ENCODE measurements around the gene ZNF783. TPM values are rescaled to one million over a fixed set of nuclear protein-coding genes. Genes with fewer than 3 reads are reported as not detected.

Gene ZNF783
- total RNA-seq, 1 experiment from 2014 or later: 9.9 TPM

GRCh38 chr7:149261829-149262617, at the start of gene ZNF783 (continued):
- TF ChIP-seq, protein P1, sequence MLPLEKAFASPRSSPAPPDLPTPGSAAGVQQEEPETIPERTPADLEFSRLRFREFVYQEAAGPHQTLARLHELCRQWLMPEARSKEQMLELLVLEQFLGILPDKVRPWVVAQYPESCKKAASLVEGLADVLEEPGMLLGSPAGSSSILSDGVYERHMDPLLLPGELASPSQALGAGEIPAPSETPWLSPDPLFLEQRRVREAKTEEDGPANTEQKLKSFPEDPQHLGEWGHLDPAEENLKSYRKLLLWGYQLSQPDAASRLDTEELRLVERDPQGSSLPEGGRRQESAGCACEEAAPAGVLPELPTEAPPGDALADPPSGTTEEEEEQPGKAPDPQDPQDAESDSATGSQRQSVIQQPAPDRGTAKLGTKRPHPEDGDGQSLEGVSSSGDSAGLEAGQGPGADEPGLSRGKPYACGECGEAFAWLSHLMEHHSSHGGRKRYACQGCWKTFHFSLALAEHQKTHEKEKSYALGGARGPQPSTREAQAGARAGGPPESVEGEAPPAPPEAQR (CRISPR knock-in tag; IDR thresholded peaks at IDR 0.05): no peak
- peak; percentile 33; the same call in 1 of the 2 replicates for TF ChIP-seq ZNF423 (CRISPR knock-in tag; IDR thresholded peaks at IDR 0.05)
- peak; percentile 83 for TF ChIP-seq SMAD3 (CRISPR knock-in tag; IDR thresholded peaks at IDR 0.05; ENCODE audit: borderline replicate concordance)
- peak; percentile 28; the same call in 1 of the 2 replicates for TF ChIP-seq ZBTB21 (CRISPR knock-in tag; IDR thresholded peaks at IDR 0.05; ENCODE audit: borderline replicate concordance)
- no peak for TF ChIP-seq HMGA2 (CRISPR knock-in tag; IDR thresholded peaks at IDR 0.05)
- peak; percentile 83; the same call in 1 of the 2 replicates for TF ChIP-seq IRF2 (CRISPR knock-in tag; IDR thresholded peaks at IDR 0.05; ENCODE audit: borderline replicate concordance, low read depth)
- TF ChIP-seq ZNF281 (CRISPR knock-in tag; IDR thresholded peaks at IDR 0.05): no peak
- no peak for TF ChIP-seq JAZF1 (CRISPR knock-in tag; IDR thresholded peaks at IDR 0.05)
- TF ChIP-seq, protein P2, sequence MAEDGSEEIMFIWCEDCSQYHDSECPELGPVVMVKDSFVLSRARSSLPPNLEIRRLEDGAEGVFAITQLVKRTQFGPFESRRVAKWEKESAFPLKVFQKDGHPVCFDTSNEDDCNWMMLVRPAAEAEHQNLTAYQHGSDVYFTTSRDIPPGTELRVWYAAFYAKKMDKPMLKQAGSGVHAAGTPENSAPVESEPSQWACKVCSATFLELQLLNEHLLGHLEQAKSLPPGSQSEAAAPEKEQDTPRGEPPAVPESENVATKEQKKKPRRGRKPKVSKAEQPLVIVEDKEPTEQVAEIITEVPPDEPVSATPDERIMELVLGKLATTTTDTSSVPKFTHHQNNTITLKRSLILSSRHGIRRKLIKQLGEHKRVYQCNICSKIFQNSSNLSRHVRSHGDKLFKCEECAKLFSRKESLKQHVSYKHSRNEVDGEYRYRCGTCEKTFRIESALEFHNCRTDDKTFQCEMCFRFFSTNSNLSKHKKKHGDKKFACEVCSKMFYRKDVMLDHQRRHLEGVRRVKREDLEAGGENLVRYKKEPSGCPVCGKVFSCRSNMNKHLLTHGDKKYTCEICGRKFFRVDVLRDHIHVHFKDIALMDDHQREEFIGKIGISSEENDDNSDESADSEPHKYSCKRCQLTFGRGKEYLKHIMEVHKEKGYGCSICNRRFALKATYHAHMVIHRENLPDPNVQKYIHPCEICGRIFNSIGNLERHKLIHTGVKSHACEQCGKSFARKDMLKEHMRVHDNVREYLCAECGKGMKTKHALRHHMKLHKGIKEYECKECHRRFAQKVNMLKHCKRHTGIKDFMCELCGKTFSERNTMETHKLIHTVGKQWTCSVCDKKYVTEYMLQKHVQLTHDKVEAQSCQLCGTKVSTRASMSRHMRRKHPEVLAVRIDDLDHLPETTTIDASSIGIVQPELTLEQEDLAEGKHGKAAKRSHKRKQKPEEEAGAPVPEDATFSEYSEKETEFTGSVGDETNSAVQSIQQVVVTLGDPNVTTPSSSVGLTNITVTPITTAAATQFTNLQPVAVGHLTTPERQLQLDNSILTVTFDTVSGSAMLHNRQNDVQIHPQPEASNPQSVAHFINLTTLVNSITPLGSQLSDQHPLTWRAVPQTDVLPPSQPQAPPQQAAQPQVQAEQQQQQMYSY (CRISPR knock-in tag; IDR thresholded peaks at IDR 0.05): peak; percentile 36
- TF ChIP-seq SP1 (CRISPR knock-in tag; conservative IDR thresholded peaks at IDR 0.05): no peak; the same call in 1 of the 2 replicates
- no peak for TF ChIP-seq ZNF317 (CRISPR knock-in tag; IDR thresholded peaks at IDR 0.05; ENCODE audit: borderline replicate concordance, low read depth)
- TF ChIP-seq PRRX2 (CRISPR knock-in tag; IDR thresholded peaks at IDR 0.05): no peak
- no peak; the same call in 1 of the 2 replicates for TF ChIP-seq CBFB (CRISPR knock-in tag; IDR thresholded peaks at IDR 0.05; ENCODE audit: low read depth)
- TF ChIP-seq ZNF138 (CRISPR knock-in tag; conservative IDR thresholded peaks at IDR 0.05): no peak
- TF ChIP-seq, protein P3, sequence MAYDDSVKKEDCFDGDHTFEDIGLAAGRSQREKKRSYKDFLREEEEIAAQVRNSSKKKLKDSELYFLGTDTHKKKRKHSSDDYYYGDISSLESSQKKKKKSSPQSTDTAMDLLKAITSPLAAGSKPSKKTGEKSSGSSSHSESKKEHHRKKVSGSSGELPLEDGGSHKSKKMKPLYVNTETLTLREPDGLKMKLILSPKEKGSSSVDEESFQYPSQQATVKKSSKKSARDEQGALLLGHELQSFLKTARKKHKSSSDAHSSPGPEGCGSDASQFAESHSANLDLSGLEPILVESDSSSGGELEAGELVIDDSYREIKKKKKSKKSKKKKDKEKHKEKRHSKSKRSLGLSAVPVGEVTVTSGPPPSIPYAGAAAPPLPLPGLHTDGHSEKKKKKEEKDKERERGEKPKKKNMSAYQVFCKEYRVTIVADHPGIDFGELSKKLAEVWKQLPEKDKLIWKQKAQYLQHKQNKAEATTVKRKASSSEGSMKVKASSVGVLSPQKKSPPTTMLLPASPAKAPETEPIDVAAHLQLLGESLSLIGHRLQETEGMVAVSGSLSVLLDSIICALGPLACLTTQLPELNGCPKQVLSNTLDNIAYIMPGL (CRISPR knock-in tag; IDR thresholded peaks at IDR 0.05): peak; percentile 97
- no peak; the same call in 1 of the 2 replicates for TF ChIP-seq ZNF121 (CRISPR knock-in tag; IDR thresholded peaks at IDR 0.05)
- TF ChIP-seq, protein P4, sequence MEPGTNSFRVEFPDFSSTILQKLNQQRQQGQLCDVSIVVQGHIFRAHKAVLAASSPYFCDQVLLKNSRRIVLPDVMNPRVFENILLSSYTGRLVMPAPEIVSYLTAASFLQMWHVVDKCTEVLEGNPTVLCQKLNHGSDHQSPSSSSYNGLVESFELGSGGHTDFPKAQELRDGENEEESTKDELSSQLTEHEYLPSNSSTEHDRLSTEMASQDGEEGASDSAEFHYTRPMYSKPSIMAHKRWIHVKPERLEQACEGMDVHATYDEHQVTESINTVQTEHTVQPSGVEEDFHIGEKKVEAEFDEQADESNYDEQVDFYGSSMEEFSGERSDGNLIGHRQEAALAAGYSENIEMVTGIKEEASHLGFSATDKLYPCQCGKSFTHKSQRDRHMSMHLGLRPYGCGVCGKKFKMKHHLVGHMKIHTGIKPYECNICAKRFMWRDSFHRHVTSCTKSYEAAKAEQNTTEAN (CRISPR knock-in tag; IDR thresholded peaks at IDR 0.05): no peak
- TF ChIP-seq NR3C1 (CRISPR knock-in tag; conservative IDR thresholded peaks at IDR 0.05; ENCODE audit: low read depth): no peak; the same call in 1 of the 2 replicates
- peak; percentile 64; the same call in 1 of the 2 replicates for TF ChIP-seq RELA (CRISPR knock-in tag; IDR thresholded peaks at IDR 0.05; ENCODE audit: borderline replicate concordance)
- TF ChIP-seq ESRRA (CRISPR knock-in tag; IDR thresholded peaks at IDR 0.05; ENCODE audit: borderline replicate concordance): peak; percentile 83; the same call in 1 of the 2 replicates
- peak; percentile 96 for TF ChIP-seq TP53 (CRISPR knock-in tag; IDR thresholded peaks at IDR 0.05)
- peak; percentile 74; the same call in 1 of the 2 replicates for TF ChIP-seq NFE2L1 (CRISPR knock-in tag; IDR thresholded peaks at IDR 0.05)
- TF ChIP-seq, protein P5, sequence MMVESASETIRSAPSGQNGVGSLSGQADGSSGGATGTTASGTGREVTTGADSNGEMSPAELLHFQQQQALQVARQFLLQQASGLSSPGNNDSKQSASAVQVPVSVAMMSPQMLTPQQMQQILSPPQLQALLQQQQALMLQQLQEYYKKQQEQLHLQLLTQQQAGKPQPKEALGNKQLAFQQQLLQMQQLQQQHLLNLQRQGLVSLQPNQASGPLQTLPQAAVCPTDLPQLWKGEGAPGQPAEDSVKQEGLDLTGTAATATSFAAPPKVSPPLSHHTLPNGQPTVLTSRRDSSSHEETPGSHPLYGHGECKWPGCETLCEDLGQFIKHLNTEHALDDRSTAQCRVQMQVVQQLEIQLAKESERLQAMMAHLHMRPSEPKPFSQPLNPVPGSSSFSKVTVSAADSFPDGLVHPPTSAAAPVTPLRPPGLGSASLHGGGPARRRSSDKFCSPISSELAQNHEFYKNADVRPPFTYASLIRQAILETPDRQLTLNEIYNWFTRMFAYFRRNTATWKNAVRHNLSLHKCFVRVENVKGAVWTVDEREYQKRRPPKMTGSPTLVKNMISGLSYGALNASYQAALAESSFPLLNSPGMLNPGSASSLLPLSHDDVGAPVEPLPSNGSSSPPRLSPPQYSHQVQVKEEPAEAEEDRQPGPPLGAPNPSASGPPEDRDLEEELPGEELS (CRISPR knock-in tag; IDR thresholded peaks at IDR 0.05): peak; percentile 92
- TF ChIP-seq, protein P6, sequence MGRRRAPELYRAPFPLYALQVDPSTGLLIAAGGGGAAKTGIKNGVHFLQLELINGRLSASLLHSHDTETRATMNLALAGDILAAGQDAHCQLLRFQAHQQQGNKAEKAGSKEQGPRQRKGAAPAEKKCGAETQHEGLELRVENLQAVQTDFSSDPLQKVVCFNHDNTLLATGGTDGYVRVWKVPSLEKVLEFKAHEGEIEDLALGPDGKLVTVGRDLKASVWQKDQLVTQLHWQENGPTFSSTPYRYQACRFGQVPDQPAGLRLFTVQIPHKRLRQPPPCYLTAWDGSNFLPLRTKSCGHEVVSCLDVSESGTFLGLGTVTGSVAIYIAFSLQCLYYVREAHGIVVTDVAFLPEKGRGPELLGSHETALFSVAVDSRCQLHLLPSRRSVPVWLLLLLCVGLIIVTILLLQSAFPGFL (CRISPR knock-in tag; IDR thresholded peaks at IDR 0.05; ENCODE audit: borderline replicate concordance): no peak
